ENCODE data around the gene CUEDC2.

The CUEDC2 gene

DNA sequence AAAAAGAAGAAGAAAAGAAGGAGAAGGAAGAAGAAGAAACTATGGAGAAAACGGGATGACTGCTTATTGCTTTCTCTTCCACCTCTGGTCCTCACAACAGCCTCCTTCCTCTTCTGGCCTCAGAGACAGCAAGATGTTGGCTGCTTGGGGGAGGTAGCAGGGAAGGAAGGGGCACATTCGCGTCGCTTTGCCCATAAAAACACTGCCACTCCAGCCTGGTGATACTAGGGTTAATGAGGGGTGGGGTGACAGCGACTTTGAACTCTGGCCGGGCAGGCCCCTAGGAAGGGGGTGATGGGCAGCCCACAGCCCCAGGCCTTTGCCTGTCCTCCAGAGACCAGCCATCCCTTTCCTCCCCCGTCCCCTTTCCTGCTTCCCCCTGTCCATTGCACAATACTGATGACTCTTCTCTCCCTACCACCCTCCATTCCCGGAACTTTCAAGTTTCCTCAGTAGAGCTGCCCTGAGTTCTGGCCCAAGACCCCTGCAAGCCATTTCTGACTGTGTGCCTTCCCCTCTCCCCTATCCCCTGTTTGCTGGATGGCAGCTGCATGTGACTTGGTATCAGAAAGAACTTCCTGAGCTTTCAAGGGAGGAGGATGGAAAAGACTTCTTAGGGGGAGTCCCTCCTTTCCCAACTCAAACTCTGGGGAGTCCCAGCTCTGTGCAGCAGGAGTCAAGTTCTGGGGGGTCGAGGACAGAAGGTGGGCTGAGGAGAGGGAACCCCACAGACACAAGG lies 2.2 kb upstream of the CUEDC2 start:
- Histone ChIP-seq H3K4me1 (ENCODE audit: low read length) (peaks cover 30% of the 10 kb centered on the region), H3K36me3 (replicated peaks; ENCODE audit: low read depth, low read length) (no peaks in the 10 kb centered on the region), H3K27me3 (ENCODE audit: low read depth, low read length) (no peaks in the 10 kb centered on the region), H4K20me1 (ENCODE audit: insufficient read depth, low read length) (no peaks in the 10 kb centered on the region), H3K4me3 (ENCODE audit: low read length) (peak overlapping the region; percentile 73), H3K79me2 (ENCODE audit: low read length) (peaks cover 15% of the 10 kb centered on the region), H3K9me3 (ENCODE audit: insufficient read depth, low read length) (no peaks in the 10 kb centered on the region), H2AFZ (ENCODE audit: low read depth, low read length) (no peak overlapping the region), H3K4me2 (ENCODE audit: low read length) (peak overlapping the region; percentile 88), H3K9ac (ENCODE audit: low read length) (peak overlapping the region; percentile 52; the same call in 1 of the 2 replicates), H3K27ac (ENCODE audit: low read length) (no peak overlapping the region)
- no peak for TF ChIP-seq EZH2phosphoT487 (IDR thresholded peaks at IDR 0.05; ENCODE audit: low read depth)
- TF ChIP-seq CTCF (IDR thresholded peaks at IDR 0.05; ENCODE audit: low read depth, low read length): no peak

- TF ChIP-seq CTCF (IDR thresholded peaks at IDR 0.05; ENCODE audit: low read depth, low read length): no peak
- no peak for TF ChIP-seq EZH2phosphoT487 (IDR thresholded peaks at IDR 0.05; ENCODE audit: low read depth)
- Histone ChIP-seq H3K27me3 (ENCODE audit: low read depth, low read length) (no peaks in the 10 kb centered on the region), H3K4me3 (ENCODE audit: low read length) (no peak overlapping the region), H3K9me3 (ENCODE audit: insufficient read depth, low read length) (no peaks in the 10 kb centered on the region), H3K9ac (ENCODE audit: low read length) (no peak overlapping the region), H3K36me3 (replicated peaks; ENCODE audit: low read depth, low read length) (no peaks in the 10 kb centered on the region), H2AFZ (ENCODE audit: low read depth, low read length) (no peak overlapping the region), H3K79me2 (ENCODE audit: low read length) (peaks cover 15% of the 10 kb centered on the region), H3K4me2 (ENCODE audit: low read length) (peak overlapping the region; percentile 52), H3K4me1 (ENCODE audit: low read length) (peaks cover 30% of the 10 kb centered on the region), H3K27ac (ENCODE audit: low read length) (peak overlapping the region; percentile 28), H4K20me1 (ENCODE audit: insufficient read depth, low read length) (no peaks in the 10 kb centered on the region)
Measured at GRCh38 chr10:102433619-102434046, 1.3 kb upstream of the CUEDC2 start.

DNA sequence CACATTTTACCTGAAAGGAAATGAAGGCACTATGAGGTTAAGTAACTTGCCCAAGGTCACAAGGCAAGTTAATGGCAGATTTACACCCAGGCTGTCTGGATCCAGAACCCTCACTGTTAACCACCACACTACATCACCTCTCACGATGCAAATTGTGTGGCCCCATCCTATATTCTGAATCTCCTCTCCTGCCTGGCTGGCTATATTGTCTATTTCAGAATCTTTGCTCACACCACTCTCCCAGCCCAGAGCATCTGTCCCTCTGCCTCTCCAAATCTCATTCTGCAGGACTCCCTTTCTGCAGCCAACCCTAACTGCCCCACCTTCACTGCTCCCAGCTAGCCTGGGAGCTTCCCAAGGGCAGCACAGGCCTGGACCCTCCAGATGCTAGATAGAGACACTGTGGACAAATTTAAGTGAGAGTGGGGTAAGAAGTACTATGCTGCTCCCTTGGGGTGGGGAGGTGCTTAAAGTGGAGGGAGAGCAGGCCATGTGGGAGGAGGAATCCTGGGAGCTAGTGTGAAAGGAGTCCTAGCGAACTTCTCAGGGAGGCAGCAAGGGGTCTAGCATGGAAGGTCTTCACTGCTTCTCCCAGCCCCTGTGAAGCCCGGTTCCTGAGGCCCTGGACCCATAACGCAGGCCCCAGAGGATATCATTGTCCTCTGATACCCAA lies 786 bp downstream of the CUEDC2 start:
- no peaks in the 10 kb centered on the region for H3K9me3 ChIP-seq (ENCODE audit: insufficient read depth, low read length)
- H3K27me3 ChIP-seq (ENCODE audit: low read depth, low read length): no peaks in the 10 kb centered on the region
- peak overlapping the region; percentile 96 for H3K4me2 ChIP-seq (ENCODE audit: low read length)
- TF ChIP-seq CTCF (IDR thresholded peaks at IDR 0.05; ENCODE audit: low read depth, low read length) (no peak), EZH2phosphoT487 (IDR thresholded peaks at IDR 0.05; ENCODE audit: low read depth) (no peak)
- H3K4me1 ChIP-seq (ENCODE audit: low read length): peaks cover 37% of the 10 kb centered on the region
- H3K9ac ChIP-seq (ENCODE audit: low read length): peak overlapping the region; percentile 99
- peaks cover 15% of the 10 kb centered on the region for H3K79me2 ChIP-seq (ENCODE audit: low read length)
- peak overlapping the region; percentile 74 for H3K27ac ChIP-seq (ENCODE audit: low read length)
- peak overlapping the region; percentile 39; the same call in 1 of the 2 replicates for H2AFZ ChIP-seq (ENCODE audit: low read depth, low read length)
- H3K4me3 ChIP-seq (ENCODE audit: low read length): peak overlapping the region; percentile 100
- no peaks in the 10 kb centered on the region for H3K36me3 ChIP-seq (replicated peaks; ENCODE audit: low read depth, low read length)
- no peaks in the 10 kb centered on the region for H4K20me1 ChIP-seq (ENCODE audit: insufficient read depth, low read length)

DNA sequence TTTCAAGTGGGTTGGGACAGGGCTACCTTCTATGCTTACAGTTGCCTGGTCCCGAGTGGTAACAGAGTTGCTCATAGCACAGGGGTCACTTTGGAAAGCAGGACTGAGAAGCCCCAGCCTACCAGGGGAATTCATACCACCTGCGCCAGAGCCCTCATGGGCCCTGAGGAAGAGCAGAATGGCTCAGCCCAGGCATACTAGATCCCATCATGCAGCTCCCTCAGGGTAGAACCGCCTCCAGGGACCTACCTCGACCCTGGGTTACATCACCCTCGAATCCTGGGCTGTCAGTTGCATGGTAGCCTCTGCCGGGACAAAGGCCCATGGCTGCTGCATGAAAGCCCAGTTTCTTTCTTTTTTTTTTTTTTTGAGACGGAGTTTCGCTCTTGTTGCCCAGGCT lies 2.9 kb downstream of the CUEDC2 start:
- no peak overlapping the region for H3K4me2 ChIP-seq (ENCODE audit: low read length)
- no peaks in the 10 kb centered on the region for H4K20me1 ChIP-seq (ENCODE audit: insufficient read depth, low read length)
- H3K9ac ChIP-seq (ENCODE audit: low read length): no peak overlapping the region
- no peaks in the 10 kb centered on the region for H3K9me3 ChIP-seq (ENCODE audit: insufficient read depth, low read length)
- H3K4me3 ChIP-seq (ENCODE audit: low read length): no peak overlapping the region
- no peak overlapping the region for H3K27ac ChIP-seq (ENCODE audit: low read length)
- H3K4me1 ChIP-seq (ENCODE audit: low read length): peaks cover 34% of the 10 kb centered on the region
- H3K36me3 ChIP-seq (replicated peaks; ENCODE audit: low read depth, low read length): no peaks in the 10 kb centered on the region
- H2AFZ ChIP-seq (ENCODE audit: low read depth, low read length): no peak overlapping the region
- no peaks in the 10 kb centered on the region for H3K27me3 ChIP-seq (ENCODE audit: low read depth, low read length)
- H3K79me2 ChIP-seq (ENCODE audit: low read length): peaks cover 15% of the 10 kb centered on the region
- TF ChIP-seq EZH2phosphoT487 (IDR thresholded peaks at IDR 0.05; ENCODE audit: low read depth) (no peak), CTCF (IDR thresholded peaks at IDR 0.05; ENCODE audit: low read depth, low read length) (no peak)

Data from OCI-LY3 (cell line).